Stimulated activated CD8-positive, alpha-beta memory T cell treated with anti-CD3 and anti-CD28 coated beads, Interleukin-15, amount 100 ng/mL, for 1 hour (primary cell): ENCODE measurements around the gene ZNF469.

Experiments used
- DNase-seq: peaks from one replicate; pipeline ENCODE4 v3.0.0-alpha.2; 2020; ENCODE audit warnings: low read depth

The ZNF469 gene

DNA sequence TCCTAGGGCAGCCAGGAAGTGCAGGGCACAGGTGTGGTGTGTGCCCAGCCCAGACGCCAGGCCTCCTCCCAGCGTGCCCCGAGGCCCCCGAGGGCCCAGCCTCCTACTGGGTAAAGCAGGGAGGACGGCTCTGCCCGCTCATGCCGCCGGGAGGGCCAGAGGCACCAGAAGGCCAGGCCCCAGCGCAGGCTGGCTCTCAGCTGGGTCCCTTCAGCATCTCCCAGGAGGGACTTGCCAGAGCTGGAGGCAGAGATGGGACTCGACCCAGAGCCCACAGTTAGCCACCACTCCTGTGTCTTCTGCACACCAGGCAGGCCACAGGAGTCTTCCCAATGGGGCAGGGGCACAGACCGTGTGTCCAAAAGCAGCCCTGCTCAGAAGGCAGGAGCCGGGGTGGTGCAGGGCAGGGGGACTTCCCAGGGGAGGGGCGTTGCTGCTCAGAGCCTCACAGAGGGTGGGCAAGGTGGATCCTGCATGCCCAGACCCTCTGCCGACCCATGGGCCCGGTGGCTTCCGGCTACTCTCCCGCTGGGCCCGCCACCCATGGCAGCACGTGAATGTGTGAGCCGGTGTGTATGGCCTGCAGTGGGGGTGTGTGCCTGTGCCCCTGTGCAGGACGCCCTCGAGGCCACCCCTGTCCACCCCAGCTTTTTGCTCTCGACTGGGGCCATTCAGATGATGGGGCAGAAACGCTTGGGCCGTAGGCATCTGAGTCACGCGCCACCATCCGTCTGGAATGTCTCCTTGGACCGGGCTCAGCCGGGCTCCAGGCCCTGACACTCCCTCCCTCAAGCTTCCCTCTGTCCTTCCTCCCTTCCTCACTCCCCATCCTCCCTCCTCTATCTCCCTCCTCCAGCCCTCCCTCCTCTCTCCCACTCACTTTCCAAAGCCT lies 5.7 kb upstream of the ZNF469 start:
- DNase-seq: no peak

DNA sequence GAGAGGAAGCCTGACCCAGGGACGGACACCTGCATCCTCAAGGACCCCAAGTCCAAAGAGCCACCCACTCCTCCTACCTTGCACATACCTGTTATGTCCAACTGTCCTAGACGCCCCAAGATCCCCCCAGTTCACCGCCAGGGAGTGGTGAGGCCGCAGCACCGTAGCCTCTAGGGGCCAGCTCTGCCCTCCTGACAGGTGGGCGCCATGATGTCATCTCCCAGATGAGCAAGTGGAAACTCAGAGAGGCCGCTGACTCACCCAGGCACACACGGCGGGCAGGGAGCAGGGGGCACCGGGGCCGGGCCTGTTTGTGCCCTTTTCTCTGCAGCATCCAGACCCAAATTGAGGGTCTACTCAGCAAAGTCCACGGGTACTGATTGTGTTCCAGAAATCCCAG lies 4.8 kb upstream of the ZNF469 start:
- DNase-seq: no peak

DNA sequence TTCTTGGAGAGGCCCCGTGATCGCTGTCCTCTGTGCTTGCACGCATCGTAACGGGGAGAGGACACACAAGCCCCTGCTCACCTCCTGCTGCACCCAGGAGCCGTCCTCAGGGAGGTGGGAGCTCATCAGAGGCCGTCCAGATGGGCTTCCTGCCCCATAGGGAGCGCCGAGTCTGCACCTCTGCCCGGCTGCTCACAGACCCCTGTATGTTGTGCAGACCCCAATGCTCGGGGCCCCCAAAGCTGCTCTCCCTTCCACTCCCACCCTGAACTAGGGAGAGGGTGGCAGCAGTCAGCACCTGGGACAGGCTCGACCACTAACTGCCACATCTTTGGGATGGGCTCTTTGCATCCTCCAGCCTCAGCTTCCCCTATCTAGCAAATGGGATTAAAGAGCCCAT lies 4.4 kb upstream of the ZNF469 start:
- no peak for DNase-seq

DNA sequence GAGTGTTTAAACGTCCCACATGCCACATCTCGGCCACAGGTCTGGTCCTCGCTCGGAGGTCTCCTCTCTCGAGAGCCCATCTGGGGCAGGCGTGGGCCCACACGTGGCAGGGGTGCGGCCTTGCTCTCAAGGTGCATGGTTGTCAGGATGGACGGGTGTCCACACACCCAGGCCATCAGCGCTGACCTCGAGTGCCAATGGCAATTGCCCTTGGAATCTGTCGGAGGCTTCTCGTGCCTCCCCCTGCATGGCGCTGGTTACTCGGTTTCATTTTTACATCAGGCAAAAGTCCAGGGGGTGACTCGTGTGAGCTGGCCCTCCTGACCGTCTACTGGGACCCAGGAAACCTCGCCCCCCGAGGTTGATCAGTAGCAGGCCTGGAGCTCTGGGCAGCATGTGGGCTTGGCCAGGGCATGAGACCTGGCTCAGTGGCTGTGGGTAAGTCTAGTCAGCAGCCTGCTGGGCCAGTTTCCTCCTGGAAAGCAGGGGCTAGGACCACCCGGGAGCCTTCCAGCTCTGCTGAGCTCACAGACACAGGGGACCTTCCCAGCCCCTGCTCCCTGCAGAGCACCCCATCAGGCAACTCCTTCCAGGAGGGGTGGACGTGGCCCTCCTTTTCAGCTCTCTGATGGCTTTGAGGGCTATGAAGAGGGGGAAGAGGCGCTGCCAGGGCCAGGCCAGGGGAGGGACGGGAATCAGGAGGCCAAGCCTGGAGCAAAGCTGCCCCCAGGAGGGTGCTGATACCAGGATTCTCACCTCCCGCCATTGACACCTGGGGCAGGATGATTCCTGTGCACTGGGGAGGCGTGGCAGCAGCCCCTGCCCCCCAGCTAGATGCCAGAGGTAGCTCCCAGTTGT lies 3.7 kb upstream of the ZNF469 start:
- DNase-seq: no peak

DNA sequence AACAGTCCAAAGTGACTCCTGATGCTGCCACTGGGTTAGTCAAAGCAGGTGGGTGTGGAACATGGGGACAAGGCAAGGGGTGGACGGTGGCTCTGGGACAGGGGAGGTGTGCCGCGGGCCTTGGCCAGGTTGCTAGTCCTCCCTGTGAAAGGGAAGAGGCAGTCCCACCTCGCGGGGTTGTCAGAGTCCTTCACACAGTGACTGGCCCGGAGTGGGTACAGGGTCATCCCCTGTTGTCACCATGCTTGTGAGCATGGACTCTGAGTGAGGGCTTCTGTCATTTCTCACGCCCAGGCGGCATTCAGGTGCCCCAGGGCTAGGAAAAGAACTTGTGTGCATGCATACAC lies 3.1 kb upstream of the ZNF469 start:
- no peak for DNase-seq

DNA sequence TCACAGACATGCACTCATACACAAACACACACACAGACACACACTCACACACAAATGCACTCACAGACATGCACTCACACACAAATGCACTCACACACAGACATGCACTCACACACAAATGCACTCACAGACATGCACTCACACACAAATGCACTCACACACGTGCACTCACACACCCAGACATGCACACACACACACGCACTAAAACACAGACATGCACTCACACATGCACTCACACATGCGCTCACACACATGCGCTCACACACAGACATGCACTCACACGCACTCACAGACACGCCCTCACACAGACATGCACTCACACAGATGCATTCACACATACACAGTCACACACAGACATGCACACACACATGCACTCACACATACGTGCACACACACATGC lies 2.7 kb upstream of the ZNF469 start:
- DNase-seq: no peak

DNA sequence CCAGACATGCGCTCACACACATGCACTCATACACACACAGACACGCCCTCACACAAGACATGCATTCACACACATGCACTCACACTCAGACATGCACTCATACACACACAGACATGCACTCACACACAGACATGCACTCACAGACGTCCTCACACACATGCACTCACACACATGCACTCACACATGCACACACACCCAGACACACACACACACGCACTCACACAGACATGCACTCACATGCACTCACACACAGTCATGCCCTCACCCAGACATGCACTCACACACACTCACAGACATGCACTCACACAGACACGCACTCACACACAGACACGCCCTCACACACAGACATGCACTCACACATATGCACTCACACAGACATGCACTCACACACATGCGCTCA lies 2.1 kb upstream of the ZNF469 start:
- no peak for DNase-seq

DNA sequence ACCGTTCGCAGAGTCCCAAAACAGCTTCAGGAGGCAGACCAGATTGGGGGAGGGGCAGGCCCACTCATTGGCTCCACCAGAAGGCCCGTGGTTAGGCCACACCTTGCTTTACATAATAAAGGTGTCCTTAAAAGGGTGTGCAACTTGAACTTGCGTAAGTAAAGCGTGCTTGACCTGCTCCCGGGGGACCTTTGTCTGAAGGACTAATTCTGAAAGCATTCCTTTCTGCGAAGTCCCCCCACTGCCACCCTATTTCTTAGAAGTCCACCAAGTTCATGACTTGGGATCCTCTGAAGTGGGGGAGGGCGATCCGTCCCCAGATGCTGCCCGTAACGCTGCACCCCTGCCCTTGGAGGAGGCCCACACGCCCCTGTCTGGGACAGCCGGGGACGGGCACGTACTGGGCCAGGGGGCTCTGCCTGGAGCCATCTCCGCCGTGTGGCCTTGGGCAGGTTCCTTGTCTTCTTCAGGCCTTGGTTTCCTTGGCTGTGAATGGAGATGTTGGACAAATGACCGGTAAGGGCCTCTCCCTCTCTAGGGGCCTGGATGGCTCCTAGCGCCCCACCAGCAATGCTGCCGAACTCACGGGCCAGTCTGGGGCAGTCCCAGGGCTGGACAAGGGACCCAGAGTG lies 823 bp upstream of the ZNF469 start:
- DNase-seq: no peak

DNA sequence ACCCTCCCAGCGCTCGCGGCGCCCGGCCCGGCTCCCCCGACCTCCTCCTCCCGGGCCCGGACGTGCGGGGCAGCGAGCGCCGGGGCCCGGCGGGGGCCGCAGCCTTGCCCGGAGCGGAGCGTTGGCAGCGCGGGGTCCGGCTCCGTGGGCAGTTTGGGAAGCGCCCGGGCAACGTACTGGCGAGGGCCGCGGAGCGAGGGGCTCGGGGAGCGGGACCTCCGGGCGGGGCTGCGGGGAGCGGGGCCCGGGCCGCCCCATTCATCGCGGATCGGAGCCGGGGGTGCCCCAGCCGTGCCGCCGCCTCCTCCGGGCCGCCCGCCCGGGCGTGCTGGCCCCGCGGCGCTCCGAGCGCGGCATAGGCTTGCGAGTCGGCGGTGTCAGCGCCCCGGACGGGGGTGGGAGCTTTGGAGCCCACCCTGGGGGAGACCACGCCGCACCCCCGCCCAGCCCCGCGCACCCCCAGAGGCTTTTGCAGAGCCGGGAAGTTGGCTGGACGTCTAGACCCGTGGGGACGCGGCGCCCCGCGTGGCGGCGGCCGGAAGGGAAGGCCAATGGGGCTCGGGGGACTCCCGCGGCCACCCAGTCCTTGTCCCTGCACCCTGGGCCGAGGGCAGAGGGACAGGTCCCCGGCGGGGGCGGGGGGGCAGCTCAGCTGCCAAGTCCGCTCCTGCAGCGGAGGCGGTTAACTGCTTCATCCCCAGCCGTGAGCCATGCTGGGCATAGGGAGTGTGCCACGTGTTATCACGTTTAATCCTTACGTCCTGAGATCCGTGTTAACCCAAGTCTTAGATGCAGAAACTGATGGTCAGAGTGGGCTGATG lies 852 bp downstream of the ZNF469 start:
- no peak for DNase-seq

DNA sequence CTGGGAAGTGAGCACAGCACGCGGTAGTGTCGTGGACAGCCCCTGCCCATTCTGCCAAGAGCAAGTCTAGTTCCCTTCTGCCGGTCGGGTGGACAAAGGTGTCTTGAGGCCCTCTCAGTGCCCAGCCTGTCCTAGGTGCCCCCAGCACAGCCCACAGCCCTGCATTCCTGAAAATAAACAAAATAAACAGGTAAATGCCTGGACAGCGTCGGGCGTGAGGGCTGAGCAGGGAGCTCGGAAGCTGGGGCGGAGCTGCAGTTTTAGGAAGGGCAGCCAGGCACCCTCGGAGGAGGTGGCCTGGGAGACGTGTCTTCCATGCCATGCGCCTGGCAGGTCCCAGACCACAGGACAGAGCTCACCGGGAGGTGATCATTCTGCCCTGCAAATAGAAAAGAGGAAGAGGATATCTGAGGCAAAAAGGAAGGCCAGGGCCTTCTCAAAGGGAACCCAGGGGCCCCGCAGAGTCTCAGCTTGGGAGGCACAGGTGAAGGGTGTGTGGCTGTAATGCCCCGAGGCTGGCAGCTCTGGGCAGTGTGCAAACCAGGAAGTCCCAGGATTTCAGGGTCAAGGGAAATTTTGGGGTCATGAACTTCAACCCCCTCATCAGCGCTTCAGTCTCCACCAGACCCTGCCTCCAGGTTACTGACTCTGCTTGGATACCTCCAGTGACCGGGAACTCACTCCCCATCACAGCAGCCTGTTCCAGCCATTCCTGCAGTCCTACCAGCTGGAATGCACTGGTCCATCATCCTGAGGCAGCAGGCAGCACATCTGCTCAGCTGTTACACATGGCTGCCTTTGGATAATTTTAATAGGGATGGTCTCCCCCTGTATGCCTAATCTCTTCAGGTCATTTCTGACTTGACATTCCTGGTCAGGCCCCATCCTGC lies 1.7 kb downstream of the ZNF469 start:
- DNase-seq: no peak

DNA sequence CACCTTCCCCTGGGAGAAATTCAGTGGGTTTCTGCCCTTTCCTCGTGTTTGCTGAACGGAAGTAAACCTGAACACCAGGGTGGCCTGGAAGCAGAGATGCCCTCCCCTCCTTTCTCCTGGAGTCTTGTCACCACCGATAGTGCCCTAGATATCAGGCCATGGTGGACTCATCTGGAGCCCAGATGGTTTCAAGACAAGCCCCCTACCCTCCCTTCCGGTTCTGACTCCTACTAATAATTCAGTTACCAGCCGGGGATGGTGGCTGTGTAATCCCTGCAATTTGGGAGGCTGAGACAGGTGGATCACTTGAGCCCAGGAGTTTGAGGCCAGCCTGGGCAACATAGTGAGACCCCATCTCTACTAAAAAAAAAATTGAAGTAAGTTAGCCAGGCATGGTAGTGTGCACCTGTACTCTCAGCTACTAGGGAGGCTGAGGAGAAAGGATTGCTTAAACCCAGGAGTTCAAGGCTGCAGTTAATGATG lies 2.4 kb downstream of the ZNF469 start:
- no peak for DNase-seq

DNA sequence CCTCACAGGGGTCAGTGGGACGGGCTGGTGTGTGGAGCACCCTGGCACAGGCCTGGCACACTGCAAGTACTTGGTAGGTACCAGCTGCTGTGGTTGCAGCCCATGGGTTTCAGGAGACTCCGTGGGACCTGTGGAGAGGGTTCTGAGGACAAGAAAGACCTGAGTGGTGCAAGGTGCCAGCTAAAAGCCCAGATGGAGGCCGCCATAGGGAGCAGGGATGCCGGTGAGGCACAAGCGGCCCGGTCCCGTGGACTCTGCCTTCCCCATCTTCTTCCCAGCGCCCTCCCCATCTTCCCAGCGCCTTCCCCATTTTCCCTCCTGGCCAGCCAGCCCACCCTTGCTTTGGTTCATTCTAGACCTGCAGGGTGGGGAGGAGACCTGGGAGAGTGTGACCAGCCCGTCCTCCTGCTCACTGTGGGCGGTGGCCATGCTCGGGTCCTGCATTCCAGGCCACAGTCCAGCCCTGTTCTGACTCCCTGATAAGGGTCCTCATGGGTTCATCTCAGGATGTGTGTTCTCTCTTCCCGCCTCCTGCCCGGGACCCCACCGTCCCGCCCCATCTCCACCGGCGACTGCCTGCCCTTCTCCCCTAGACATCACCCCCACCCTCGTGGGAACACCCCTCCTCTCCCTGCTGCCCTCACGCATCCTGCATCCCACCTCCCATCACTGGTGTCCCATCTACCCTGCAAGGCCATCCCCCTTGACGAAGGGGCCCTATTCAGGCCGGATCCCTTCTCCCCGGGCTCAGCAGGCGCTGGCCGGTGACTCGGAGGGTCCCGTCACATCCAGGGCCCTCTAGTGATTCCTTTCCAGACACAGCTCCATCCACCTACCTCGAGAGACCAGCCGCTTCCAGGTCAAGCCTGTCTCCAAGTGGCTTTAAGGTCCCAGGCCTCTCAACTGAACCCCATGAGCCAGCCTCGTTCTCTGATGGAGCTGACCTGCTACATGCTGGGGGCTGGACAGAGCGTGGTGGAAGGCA lies 3.4 kb downstream of the ZNF469 start:
- DNase-seq: no peak

DNA sequence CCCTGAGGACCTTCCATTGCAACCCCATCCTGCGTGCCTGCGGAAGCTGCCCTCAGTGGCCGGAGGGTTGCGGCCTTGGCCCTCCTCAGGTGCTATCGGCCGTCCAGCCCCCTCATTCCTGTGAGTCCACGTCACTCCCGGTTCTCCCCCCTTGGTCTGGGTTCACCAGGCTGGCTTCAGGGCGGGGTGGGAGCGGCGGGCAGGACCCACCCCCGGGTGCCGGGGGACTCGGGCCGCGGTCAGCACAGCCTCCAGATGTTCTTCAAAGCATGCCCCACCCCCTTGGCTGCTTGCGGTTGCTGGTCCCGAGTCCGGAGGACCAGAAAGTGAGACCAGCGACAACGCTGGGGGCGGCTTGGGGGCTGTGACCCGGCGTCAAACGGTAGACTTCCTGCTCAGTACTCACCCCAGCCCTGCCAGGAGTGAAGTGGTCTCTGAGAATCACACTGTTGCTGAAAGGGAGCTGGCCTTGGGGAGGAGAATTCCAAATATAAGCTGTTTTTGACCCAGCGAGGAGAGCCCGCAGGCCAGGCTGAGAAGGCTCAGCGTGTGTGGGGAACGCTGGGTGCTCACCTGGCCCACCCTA lies 4.5 kb downstream of the ZNF469 start:
- DNase-seq: no peak

DNA sequence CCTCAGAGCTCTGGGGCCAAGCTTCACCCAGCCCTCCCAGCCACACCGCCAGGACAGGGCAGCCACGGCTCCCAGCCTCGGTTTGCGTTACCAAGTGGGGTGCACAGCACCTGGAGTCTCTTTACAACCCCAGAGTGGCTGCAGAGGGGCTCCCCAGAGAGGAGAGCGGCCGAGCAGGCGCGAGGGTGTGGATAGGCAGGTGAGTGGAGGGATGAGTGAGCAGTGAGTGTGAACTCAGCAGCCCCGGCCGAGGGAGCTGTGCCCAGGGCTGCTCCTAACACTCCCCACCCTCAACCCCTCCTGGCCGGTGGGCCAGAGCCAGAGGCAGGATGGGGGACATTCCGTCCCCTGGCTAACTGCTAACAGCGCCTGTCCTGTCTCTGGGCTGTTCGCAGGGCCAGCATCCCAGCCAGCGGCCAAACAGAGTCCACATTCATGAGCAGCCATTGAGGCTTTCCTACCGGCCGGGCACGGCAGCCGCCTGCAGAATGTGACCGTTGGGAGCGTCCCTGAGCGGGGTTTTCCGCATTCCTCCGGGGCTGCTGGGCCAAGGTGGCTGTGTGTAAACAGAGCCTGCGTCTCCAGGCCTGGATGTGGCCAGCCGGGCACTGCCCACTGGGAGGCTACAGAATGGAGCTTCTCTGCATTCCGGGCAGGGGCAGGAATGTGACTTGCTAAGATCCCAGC lies 5.3 kb downstream of the ZNF469 start:
- no peak for DNase-seq

DNA sequence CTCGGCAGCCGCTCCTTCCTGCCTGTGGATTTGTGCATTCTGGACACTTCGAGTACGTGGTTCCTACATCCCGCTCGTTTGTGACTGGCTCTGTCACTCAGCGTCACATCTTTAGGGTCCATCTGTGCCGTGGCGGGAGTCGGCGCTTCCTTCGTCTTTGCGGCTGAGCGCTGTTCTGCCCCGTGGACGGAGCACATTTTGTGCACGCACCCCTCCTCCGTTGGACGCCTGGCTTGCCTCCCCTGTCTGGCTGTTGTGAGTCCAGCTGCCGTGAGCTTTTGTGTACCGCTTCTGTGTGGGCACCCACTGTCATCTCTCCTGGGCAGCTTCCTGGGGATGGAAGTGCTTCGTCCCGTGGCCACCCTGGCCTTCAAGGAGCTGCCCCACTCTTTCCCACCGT lies 6.4 kb downstream of the ZNF469 start:
- no peak for DNase-seq

DNA sequence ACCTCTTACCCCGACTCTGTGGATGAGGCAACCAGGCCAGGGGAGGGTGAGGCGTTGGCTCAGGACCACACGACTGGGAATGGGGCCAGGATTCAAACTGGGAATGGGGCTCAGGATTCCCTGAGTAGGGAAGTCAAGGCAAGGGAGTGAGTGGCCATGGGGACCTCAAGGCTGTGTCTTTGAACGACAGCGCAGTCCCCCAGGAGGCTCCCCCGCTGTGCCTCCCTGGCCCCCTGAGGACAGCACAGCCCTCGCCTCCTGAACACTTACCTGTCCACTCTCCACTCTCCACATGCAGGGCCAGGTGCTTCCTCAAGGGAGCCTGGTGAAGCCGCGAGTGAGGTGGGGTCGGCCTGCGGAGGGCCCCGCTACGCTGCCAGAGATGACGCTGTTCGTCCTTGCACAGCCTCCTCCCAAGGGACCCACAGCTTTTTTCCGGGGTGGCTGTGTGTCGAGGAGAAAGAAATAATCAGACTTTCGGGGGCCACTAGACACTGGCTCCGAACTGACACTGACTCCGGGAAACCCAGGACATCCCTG lies 6.9 kb downstream of the ZNF469 start:
- no peak for DNase-seq

DNA sequence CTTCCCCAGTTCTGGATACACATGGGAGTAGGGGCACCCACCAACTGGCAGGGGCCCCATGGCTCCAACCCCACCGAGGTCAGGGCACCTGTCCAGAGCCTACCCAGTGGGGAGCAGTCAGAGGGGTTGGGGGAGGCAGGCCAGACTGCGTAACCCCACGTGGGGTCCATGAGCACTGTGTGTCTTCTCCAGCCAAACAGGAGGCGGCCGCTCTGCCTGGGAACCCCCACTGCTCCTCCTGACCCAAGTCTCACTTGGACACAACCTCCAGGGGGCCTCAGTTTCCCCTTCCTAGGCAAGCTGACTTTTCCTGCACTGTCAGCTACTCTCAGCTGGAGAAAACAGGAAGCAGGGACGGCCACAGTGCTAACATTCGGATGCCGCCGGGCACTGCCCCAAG lies 7.5 kb downstream of the ZNF469 start:
- no peak for DNase-seq

DNA sequence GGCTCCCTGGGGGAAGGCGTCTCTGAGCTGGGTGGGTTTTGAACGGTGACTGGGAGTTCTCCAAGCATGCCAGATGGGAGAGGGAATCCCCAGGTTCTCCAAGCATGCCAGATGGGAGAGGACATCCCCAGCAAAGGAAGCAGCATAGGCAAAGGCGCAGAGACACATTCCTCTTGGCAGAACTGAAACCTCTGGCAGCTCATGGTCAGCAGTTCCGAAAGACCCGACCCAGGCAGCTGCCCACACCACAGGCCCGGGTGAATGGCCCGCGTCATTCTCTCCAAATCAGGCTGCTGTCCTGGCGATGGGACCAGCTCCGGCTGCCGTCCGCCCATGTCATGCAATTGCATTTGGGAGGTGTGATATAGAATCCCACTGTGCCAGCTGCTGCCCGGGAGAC lies 8.0 kb downstream of the ZNF469 start:
- DNase-seq: no peak
